Loucy (cell line): ENCODE measurements around the gene PPM1B.

Experiments used
- CTCF ChIP-seq: fragments of 200-600 bp; sonication (generic); conservative IDR thresholded peaks from 2 replicates; pipeline ENCODE4 v1.5.1; 2014; ENCODE audit warnings: mild to moderate bottlenecking, antibody characterized with exemption, low read length
- EZH2phosphoT487 ChIP-seq: fragments of 200-600 bp; IDR thresholded peaks from 2 replicates; pipeline ENCODE4 v1.6.1; 2018; ENCODE audit warnings: antibody characterized with exemption, mild to moderate bottlenecking, moderate library complexity, borderline replicate concordance

- TF ChIP-seq EZH2phosphoT487 (no peak), CTCF (no peak)
These were observed 13.0 kb downstream of the PPM1B start for GRCh38 chr2:44181648-44182047.
